IPS-NIHi11 (cell line): ENCODE results near the gene CHMP6.

Experiments used
- DNase-seq: peaks from one replicate; pipeline ENCODE4 v3.0.0; 2012; ENCODE audit warnings: mixed read lengths, low spot score

The CHMP6 gene

GRCh38 chr17:80956321-80957190, 35.1 kb upstream of the CHMP6 start:
- peak; percentile 21 for DNase-seq

DNA sequence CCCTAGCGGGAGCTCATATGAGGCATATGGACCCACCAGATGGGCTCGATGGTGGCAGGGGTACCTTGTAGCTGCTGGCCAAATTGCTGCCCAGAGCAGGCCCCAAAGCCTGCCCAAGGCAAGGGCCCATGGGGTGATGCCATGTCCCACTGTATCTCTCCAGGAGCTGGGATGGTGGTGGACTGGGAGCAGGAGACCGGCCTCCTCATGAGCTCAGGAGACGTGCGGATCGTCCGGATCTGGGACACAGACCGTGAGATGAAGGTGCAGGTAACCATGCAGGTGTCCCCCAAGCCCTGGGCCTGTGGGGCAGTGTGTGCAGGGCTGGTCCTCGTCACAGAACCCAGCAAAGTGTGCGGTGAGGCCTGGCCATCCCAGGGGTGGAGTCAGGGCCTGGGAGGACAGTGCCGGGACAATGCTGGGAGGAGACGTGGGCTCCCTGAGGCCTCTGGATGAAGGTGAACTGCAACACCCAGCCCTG, 34.1 kb upstream of the CHMP6 start:
- DNase-seq = no peak

GRCh38 chr17:80959330-80960036, 32.2 kb upstream of the CHMP6 start:
- DNase-seq = peak; percentile 30

GRCh38 chr17:80960037-80960796, 31.4 kb upstream of the CHMP6 start:
- DNase-seq = peak; percentile 12

DNA sequence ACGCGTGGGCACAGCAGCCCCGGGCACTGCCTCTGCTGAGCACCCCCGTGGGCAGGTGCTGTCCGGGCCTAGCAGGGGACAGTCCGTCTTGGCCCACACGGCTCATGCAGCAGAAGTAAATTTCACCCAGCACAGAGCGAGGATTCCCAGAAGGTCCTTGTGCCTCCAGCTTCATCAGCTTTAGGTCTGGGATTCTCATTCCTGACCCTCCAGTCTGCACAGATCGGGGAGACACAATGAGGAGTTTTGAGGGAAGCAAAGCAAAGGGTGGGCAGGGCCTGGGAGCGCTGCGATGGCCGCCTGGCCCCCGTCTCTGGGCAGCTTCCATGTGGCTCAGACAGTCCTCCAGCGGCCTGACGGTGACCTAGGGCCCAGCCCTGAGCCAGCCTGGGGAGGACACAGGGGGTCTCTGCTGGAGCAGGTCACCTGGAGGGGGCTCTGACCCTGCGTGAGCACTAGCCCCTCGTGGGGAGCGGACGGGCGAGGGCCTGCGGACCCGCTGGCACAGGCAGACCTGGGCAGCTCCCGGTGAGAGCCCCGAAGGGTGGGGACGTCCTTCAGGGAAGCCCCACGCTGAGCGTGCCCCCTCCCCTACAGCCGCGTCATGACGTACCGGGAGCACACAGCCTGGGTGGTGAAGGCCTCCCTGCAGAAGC, 30.7 kb upstream of the CHMP6 start:
- DNase-seq = peak; percentile 11

DNA sequence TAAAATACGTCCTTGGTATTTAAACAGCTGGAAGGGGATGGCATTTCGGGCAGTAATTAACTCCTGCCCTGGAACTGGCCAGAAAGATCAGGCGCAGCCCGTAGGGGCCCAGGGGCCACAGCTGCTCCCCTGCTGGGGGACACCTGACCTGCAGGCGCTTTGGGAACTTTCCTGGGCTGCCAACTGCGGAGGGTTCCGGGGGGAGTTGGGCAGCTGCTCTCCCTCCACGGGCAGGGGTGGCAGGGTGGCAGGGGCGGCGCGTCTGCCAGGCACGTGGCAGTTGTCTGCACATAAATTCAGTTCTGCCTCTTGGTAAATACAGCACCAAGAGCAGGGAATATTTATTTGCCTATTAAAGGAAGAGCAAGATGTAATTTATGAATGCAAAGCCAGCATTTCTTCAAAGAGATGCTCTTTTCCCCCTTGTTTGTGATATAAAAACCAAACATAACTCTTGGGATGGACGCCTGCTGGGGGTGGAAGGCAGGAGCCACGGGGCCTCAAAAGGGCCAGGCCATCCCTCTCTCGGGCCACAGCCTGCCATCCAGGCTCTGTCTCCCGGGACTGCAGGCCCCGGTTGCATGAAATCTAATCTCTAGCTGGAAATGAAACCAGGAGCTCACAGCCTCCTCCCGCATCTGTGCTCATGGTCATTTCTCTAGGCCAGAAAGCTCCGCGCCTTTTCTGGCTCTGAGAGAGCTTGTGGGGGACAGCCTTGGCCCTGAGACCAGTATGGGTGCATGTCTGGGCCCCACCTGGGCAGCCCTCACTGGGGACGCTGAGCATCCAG, 29.9 kb upstream of the CHMP6 start:
- peak; percentile 34 for DNase-seq

DNA sequence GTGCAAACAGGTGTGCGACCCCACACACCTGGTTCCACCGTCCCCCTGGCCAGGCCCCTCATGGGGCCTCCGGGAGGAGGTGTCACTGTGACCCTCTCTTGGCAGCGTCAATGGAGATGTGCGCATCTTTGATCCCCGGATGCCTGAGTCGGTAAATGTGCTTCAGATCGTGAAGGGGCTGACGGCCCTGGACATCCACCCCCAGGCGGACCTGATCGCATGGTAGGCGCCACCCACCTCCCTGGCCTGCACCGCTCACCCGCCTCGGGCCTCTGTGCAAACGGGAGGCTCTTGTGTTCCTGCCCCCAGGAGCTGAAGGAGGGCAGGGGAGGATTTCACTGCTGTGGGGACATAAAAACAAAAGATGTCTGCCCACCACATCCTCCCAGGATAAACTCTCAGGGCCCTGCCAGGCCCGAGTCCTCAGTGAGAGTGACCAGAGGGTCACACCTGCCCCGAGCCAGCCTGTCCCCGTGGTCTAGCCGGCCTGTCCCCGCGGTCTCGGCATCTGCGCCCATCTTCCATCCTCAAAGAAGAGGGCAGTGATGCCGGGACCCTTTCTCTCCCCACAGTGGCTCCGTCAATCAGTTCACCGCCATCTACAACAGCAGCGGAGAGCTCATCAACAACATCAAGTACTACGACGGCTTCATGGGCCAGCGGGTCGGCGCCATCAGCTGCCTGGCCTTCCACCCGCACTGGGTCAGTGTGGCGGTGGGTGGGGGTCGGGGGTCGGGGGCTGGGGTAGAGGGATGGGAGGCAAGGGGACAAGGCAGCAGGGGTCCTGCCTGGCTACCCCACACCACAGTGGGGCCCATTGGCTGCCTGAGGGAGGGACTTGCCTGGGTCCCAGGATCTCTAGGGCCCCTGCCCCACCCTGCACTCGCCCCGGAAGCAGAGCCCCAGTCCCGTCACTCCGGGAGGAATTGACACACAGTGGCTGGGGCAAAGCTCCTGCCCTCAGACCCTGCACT, 29.0 kb upstream of the CHMP6 start:
- peak; percentile 16 for DNase-seq

DNA sequence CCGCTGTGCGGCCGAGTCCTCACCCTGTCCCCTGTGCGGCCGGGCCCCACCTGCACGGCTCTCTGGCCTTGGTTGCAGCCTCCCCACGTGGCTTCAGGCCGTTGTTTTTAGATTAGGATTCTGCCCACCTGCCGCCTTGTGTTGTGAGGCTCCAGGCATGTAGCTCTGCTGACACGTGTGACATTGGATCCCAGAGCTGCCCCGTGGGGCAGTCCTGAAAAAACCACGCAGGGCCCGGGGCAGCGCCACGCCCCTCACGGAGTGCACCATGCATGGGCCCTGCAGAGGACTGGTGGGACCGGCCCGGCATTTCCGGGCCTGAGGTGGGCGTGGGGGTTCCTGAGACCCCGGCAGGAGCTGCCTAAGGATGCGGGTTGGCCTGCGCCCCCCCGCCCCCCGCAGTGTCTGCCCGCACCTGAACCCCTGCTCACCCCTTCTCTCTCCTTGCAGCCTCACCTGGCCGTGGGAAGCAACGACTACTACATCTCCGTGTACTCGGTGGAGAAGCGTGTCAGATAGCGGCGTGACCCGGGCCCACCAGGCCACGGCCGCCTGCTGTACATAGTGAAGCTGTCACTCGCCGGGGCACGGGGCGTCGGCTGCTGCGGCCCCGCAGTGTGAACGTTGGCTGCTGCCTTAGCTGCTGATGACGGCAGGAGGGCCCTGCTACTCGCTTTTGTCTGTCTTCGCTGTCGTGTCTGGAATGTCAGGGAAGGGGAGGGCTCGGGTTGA, 27.7 kb upstream of the CHMP6 start:
- peak; percentile 63 for DNase-seq

- no peak for DNase-seq
These were observed 27.1 kb upstream of the CHMP6 start for GRCh38 chr17:80964544-80964856.

DNA sequence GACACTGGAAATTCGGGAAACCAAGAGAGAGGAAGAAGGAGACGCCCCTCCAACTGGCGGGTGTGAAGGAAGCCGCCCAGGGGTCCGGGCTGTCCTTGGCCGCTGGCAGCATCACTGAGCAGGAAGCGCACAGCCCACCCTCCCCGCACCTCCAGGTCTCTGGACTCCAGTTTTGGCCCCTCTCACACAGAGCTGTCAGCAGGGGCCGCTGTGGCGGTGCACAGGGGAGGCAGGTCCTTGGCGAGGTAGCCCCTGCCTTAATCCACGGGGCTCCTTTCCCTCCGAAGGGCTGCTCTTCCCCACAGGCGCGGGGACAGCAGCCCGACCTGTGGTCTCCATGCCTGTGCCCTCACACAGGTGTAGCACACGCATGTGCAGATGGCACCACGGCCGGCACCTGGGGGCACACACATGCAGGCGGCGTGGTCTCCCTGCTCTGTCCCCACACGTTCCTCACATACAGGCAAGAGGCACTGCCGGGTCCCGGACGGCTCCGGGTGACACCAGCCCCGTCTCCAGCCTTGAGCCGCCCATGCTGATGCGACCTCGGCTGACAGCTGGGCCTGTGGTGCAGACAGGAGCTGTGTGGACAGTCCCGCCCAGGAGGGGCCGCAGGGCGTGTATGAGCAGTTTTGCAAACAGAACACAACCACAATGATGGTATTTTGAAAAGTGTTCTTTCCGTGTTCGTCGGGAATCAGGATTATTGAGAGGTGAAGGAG, 26.6 kb upstream of the CHMP6 start:
- DNase-seq = no peak

DNA sequence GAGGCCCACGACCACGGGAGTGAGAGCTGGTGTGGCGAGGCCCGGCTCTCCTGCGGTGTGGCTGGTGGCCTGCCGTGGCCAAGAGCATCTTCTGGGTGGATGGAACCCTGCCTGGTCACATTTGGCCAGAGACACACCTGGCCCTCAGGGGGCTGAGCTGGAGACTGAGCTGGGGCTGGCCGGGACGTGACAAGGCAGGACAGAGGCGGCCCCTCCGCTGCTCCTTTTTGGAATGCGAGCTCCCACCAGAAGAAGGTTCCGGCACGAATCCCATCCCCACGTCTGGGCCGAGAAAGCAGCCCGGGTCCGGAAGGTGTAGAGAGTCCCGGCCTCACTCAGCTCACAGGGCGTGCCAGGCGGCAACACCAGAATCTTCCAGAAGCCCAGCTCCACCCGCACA, 26.0 kb upstream of the CHMP6 start:
- DNase-seq = no peak

- no peak for DNase-seq
These were observed 24.2 kb upstream of the CHMP6 start for GRCh38 chr17:80967404-80967872.

- no peak for DNase-seq
These were observed 23.0 kb upstream of the CHMP6 start for GRCh38 chr17:80968602-80969029.

DNA sequence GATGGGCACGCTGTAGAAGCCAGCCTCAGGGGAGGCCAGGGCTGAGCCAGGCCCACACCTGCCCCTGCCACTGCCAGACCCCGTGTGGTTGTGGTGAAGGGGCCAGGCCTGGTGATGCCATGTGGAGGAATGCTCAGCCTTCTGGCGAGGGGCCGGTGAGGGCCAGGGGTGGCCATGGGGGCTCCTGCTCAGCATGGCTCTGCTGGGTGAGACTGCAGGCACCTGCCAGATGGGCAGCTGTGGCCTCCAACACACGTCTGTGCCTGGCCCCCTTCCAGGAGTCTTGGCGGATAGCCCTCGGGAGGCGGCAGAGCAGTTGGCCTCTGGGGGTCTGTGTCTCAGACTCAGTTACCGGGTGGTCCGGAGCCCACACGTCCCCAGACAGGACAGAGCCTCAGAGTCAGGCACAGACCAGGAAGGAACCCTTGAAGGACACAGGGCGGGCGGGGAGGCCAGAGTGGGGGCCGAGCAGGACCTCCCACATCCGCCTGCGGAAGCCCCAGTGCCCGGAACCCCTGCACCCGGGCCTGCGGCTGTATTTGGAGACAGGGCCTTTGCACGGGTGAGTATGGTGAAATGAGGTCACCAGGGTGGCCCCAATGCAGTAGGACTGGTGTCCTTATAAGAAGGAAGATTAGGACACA, 22.5 kb upstream of the CHMP6 start:
- no peak for DNase-seq

GRCh38 chr17:80969674-80970043, 22.0 kb upstream of the CHMP6 start:
- no peak for DNase-seq

DNA sequence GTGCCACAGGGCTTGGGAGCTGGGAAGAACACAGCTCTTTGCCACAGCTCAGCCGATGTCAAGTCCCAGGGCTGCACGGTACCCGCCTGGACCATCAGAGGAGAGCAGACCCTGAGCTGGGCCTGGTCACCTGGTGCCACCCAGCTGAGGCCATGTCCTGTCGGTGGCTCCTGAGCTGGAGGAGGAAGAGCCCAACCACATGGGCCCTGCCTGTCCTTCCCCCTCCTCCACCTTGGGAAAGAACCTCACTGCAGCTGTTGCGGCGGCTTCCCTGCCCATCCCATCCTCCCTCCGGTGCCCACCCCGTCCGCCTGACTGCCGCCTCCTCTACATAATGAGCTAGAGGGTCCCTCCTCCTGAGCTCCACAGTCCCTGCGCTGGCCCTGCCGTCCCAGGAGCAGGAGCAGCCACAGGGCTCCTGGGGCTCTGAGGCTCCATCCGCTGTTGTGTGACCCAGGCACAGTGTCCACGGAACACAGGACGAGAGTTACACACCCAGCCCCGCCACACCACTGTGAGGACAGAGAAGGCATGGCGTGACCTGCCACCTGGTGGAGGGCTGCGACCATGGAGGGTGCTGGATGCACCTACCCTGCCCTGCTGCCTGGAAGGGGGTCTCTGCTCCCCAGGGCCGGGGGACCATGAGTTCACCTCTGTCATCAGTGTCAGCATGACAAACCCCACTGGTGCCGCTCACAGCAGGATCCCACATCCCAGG, 21.4 kb upstream of the CHMP6 start:
- peak; percentile 78 for DNase-seq
